H7 (cell line): ENCODE results near the gene NFIB. TPM values are rescaled to one million over a fixed set of nuclear protein-coding genes. Genes with fewer than 3 reads are reported as not detected.

Experiments used
- DNase-seq: peaks from one replicate; pipeline ENCODE4 v3.0.0; 2012
- H3K27me3 ChIP-seq: 2 replicates; pipeline ENCODE4 v1.6.0; 2011; ENCODE audit warnings: mild to moderate bottlenecking, low read length; ENCODE audit not compliant: control insufficient read depth, insufficient read depth
- H3K36me3 ChIP-seq: replicated peaks from 2 replicates; pipeline ENCODE4 v1.5.1; 2011; ENCODE audit warnings: low read length; ENCODE audit not compliant: control insufficient read depth, insufficient read depth
- H3K4me3 ChIP-seq: 2 replicates; pipeline ENCODE4 v1.5.1; 2011; ENCODE audit warnings: low read depth, mild to moderate bottlenecking, control low read depth, low read length, moderate library complexity; ENCODE audit not compliant: insufficient read depth
- total RNA-seq: library from RNA; depleted of rRNA; stranded (reverse); fragments of >200 nt; shearing (Covaris generic); gene quantifications from 2 replicates; pipeline ENCODE4 v1.2.3, GENCODE V29; 2014

The NFIB gene
- total RNA-seq, 1 experiment from 2014 or later, result 5.0 TPM

DNA sequence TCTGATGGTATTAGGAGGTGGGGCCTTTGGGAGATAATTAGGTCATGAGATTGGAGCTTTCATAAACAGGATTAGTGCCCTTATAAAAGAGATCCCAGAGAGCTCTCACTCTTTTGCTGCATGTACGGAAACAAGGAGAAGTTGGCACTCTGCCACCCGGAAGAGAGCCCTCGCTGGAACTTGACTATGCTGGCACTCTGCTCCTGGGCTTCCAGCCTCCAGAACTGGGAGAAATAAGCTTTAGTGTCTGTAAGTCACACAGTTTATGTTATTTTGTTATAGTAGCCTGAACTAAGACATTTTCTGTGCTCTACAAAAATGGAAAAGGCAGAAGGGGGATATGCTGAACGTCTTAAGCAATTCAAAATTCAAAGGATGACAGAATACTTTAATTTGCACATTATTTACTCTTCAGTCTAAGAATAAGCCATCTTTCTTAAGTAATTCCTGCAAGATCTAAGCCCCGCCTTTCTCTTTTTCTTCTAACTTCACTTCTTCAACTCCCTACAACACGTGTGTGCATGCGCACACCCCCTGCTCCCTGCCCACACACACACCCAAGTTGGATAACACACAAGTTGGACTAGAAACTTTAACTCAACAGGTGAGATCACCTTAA, 17.3 kb downstream of the NFIB start:
- DNase-seq, result no peak
- Histone ChIP-seq H3K4me3 (no peak overlapping the region), H3K27me3 (no peaks in the 10 kb centered on the region), H3K36me3 (no peaks in the 10 kb centered on the region)

DNA sequence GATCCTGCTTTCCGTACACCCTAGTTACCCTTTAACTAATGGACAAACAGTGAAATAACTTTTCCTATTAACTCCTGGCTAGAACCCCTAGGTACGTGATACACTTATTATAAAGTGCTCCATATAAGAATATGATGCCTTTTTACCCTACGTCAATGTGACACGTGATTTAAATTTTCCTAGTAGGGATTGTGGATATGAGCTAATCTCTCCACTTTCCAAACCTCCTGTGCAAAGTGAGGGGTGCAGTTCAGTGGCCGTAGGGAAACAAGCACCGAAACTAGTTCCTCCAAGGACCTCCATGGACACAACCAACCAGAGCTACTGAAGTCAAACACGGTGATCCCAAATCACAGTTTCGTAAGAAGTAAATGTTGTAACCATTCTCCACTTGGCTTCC, 19.3 kb downstream of the NFIB start:
- H3K27me3 ChIP-seq, result no peaks in the 10 kb centered on the region
- no peak for DNase-seq
- H3K4me3 ChIP-seq, result no peak overlapping the region
- H3K36me3 ChIP-seq, result no peaks in the 10 kb centered on the region

DNA sequence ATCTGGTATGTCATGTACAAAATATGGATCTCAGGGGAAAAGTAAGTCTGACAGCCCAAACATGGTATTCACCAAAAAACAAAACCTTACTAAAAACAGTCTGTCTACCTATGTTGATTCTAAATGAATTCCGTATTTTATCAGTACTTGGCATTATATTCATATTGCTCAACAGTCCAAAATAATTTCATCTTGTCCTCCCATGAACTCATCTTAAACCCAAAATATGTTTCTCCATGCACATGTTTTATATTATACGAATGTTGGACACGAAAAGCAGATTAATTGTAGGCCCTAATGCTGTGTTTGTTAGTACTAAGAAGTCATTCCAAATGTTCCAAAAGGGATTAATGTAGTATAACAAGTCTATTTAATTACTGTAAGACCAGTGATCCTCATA, 20.1 kb downstream of the NFIB start:
- no peak for DNase-seq
- Histone ChIP-seq H3K27me3 (no peaks in the 10 kb centered on the region), H3K4me3 (no peak overlapping the region), H3K36me3 (no peaks in the 10 kb centered on the region)

DNA sequence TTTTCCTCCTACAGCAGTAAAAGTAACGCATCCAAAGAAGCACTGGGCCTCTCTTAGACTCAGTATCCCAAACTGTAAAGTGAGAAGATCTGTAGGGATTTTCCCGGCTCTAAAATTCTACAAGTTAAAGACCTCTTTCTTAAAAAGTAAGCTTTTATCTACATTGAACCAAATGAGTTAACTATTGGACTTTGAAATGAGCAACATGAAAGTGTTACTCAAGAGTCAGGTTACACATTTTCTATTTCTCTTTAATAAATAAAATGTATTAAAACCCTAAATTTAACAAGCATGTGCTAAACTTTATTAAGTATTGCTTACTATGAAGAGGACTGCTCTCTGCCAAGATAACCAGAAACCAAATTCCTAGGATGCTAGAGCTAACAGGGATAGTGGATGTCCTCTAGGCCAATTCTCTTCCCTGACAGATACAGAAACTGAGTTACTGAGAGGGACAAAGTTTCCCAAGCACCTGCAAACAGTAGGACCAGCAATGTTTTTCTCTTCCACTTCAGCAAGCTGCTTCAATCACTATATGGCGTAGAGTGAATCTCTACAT, 21.7 kb downstream of the NFIB start:
- Histone ChIP-seq H3K36me3 (no peaks in the 10 kb centered on the region), H3K4me3 (no peak overlapping the region), H3K27me3 (no peaks in the 10 kb centered on the region)
- DNase-seq, result no peak

DNA sequence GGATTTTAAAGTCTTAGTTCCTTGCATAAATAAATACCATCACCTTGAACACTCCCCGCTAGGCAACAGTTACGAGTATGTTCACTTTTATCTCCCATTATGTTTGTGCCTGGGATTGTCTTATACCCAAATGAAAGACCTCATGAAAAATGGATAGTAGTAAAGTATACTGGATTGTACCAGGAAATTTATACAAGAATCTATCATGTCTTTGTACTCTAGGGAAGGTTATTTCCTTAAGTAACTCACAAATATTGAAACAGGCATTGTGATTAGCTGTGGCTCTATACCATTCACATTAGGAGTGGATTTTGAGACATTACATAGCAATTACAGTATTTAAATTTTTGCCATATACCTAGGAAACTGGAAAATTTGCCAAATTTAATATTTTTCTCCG, 24.0 kb downstream of the NFIB start:
- no peak overlapping the region for H3K4me3 ChIP-seq
- H3K27me3 ChIP-seq, result no peaks in the 10 kb centered on the region
- H3K36me3 ChIP-seq, result no peaks in the 10 kb centered on the region
- no peak for DNase-seq

DNA sequence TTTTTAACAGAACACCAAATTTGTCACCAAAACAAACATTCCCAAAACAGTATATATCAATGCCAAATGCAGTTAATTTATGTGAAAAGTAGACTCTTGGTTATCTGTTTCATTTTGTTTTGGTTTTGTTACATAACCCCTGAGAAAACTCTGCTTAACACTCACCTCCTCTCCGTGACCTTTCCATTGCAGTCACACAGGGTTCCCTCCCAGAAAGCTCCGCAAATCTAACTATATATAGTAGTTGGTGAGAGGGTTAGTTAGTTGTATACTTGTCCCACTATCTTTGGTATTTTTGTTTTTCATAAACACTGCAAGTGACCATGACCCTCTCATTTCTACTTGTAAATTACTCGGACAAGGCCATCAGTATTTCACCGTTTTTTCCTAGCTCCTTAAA, 25.5 kb downstream of the NFIB start:
- H3K4me3 ChIP-seq, result no peak overlapping the region
- DNase-seq, result no peak
- H3K27me3 ChIP-seq, result no peaks in the 10 kb centered on the region
- no peaks in the 10 kb centered on the region for H3K36me3 ChIP-seq

DNA sequence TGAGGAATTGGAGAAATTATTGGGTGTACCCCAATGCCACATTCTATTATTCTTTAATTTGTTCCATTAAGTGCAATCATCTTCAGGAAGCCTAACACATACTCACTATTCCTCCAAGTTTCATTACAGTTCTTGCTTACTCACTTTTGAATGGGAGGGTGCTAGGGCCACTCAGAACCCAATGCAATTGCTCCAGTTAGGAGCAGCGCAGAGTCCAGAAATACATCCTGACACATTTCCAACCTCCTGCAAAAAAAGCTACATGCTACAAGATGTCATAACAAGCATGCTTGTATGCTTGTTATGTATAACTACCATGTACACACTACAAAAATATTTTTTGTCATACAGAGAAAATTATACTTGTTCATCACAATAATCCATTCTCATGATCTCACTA, 27.8 kb downstream of the NFIB start:
- H3K36me3 ChIP-seq, result no peaks in the 10 kb centered on the region
- H3K27me3 ChIP-seq, result no peaks in the 10 kb centered on the region
- H3K4me3 ChIP-seq, result no peak overlapping the region
- no peak for DNase-seq

DNA sequence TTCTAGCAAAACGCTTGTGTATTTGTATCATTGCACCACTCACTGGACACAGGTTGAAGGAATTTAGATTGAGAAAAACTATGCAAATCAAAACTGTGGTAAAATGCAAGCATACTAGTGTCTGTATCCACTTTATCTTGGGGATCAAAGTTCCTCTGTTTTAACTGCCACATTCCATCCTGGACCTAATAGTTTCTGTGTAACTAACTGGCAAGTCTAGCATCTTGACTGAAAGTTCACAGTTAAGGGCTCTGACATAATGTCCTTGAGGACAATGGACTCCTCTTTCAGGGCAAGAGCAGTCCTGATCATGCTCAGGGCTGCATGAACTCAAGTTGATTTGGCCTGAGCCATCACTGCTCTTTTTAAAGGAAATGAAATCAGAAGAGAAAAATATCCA, 30.7 kb downstream of the NFIB start:
- H3K4me3 ChIP-seq, result no peak overlapping the region
- H3K27me3 ChIP-seq, result no peaks in the 10 kb centered on the region
- H3K36me3 ChIP-seq, result no peaks in the 10 kb centered on the region
- DNase-seq, result no peak

DNA sequence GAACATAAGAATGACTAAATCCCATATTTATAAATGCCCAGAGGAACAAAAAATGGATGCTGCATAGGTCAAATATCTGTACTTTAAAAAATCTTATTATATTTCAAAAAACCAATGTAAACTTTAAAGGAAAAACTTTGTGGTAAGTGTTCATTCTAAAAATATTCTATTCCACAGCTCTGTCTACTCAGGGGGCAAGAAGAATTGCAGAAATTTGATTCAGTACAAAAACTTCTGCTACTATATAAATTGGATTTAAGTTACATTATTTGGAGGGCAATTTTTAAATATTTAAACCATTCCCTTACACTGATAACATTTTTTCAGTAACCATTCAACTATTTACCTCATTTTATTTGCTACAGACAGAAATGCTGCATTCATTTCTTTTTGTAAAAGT, 32.1 kb downstream of the NFIB start:
- Histone ChIP-seq H3K36me3 (no peaks in the 10 kb centered on the region), H3K4me3 (no peak overlapping the region), H3K27me3 (no peaks in the 10 kb centered on the region)
- no peak for DNase-seq

DNA sequence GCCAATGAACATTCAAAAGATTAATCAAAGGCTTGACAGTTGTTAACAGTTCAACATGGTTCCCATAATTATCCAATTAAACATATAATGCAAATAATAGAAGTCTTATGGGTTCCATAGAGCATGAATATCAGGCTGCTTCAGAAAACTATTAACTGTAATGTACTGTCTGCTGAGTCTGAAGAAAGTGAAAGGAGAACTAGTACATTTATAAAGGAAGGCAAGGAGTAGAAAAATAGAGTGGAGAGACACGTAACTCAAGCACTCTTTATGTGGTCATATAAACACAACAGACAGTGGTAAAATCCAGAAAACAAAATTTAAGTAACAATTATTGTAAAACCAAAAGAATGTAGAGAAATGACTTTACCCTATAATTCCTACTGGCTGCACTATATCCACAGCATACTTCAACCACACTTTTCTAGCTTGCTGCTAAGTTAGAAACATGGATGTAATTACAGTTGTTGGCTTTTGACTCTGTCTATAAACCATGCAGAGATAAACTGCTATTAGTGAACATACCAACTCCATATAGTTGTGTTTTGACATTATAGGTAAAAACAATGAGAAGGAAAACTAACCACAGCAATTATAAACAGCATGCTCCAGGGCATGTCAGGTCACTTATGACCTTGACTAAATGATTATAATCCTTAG, 32.7 kb downstream of the NFIB start:
- H3K36me3 ChIP-seq, result no peaks in the 10 kb centered on the region
- no peak for DNase-seq
- H3K4me3 ChIP-seq, result no peak overlapping the region

DNA sequence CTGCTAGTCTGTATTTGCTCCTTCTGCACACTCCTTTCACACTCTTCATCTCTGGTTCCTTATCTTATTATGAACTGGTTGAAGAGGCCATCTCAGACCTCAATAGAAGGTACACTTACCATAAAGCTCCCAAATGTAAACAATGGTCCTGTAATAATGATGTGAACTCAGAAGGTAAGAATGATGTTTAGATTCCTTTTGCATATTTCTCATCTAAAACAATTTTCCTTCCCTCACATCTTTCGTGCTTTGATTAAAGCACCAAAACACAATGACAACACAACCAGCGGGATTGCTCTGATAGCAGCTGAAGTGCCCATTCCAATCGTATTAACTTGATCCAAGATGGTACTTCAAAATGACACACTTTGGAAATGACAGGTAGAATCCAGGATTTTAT, 34.3 kb downstream of the NFIB start:
- no peaks in the 10 kb centered on the region for H3K27me3 ChIP-seq
- no peaks in the 10 kb centered on the region for H3K36me3 ChIP-seq
- no peak overlapping the region for H3K4me3 ChIP-seq
- no peak for DNase-seq

More for the DNA sequence above, 32.7 kb downstream of the NFIB start:
- H3K27me3 ChIP-seq, result no peaks in the 10 kb centered on the region

DNA sequence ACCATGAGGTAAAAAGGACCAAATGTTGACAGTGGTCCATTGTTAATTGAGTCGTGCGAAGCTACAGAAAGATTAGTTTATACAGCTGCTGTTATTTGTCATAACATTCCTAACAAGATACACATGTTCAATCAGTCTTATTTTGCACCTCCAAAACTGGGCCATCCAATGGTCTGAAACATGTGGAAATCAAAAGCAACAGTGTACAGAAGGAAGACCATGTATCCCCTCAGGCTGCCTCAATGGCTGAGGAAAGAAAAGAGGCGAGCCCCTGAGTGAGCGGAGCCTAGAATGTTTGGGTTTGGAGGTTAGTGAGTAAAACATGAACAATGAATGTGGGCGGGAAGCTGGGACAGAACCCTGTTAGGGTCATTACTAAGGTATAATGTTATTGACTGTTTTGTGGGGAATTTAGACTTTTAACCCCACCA, 35.6 kb downstream of the NFIB start:
- H3K4me3 ChIP-seq, result no peak overlapping the region
- no peaks in the 10 kb centered on the region for H3K36me3 ChIP-seq
- H3K27me3 ChIP-seq, result no peaks in the 10 kb centered on the region
- no peak for DNase-seq

DNA sequence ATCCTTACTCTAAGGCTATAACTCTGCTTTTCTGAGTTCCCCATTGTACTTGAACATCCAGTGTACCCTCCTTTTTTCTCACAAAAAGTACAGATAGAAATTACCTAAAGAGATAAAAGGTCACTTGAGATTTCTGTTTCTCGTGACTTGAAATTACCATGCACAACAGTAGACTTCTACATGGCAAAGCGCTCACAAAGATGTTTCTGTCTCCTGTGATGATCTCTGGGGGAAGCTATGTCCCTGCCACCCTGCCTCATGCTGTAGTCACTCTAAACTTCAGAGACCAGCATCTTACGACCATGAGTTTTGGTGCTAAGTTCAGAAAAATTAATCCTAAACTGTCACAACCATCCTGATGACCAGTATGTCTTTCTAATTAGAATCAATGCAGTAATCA, 36.2 kb downstream of the NFIB start:
- no peak overlapping the region for H3K4me3 ChIP-seq
- DNase-seq, result no peak
- no peaks in the 10 kb centered on the region for H3K27me3 ChIP-seq
- no peaks in the 10 kb centered on the region for H3K36me3 ChIP-seq

DNA sequence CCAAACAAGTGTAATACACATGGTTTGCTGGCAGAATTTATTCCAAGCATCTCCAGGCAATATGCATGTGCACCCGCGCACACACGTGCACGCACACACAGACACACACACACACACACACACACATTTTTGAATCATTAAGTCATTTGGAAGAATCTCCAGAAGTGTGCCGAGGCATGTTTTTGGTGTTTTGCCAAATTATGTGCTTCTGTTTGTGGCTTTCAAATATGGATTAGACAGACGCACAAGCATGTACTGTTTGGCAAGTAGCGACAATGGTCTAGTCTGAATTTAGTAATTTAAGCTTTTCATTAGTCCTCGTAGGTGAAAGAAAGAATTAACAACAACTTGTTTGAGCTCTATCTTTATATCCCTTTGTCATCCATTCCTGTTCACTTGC, 36.7 kb downstream of the NFIB start:
- no peak for DNase-seq
- H3K4me3 ChIP-seq, result no peak overlapping the region

DNA sequence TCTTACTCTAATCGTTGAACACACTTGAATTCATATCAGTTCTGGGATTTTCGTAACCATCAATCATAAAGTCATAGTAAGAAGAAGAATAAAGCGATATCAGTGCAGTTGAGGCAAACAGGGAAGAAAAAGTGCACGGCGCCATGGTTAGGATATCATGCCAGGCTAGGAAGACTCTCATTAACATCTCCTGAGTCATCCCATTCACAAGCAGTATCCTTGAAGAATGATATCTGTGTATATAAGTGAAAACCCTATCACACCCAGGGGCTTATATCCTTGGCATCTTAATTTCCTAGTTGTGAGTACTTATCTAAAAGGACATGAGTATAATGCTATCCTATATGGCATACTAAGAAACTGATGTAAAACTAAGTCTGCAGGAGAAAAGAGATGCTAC, 38.6 kb downstream of the NFIB start:
- H3K4me3 ChIP-seq, result no peak overlapping the region
- DNase-seq, result no peak
- H3K36me3 ChIP-seq, result no peaks in the 10 kb centered on the region
- no peaks in the 10 kb centered on the region for H3K27me3 ChIP-seq

More for the DNA sequence above, 36.7 kb downstream of the NFIB start:
- H3K36me3 ChIP-seq, result no peaks in the 10 kb centered on the region
- H3K27me3 ChIP-seq, result no peaks in the 10 kb centered on the region
